OCI-LY7 (cell line): ENCODE data around the gene KCTD21.

ENCODE experiments used
- EZH2phosphoT487 ChIP-seq: fragments of 200-600 bp; sonication (generic); IDR thresholded peaks from 2 replicates; pipeline ENCODE4 v1.6.1; 2018; ENCODE audit warnings: low read depth, borderline replicate concordance, mild to moderate bottlenecking, mixed run types, antibody characterized with exemption, low read length, moderate library complexity, mixed read lengths
- TF ChIP-seq, protein P1 (sequence below): fragments of 200-600 bp; sonication (generic); conservative IDR thresholded peaks from 2 replicates; pipeline ENCODE4 v1.5.1; 2014; ENCODE audit warnings: mild to moderate bottlenecking, antibody characterized with exemption, low read length, moderate library complexity, mixed read lengths

DNA sequence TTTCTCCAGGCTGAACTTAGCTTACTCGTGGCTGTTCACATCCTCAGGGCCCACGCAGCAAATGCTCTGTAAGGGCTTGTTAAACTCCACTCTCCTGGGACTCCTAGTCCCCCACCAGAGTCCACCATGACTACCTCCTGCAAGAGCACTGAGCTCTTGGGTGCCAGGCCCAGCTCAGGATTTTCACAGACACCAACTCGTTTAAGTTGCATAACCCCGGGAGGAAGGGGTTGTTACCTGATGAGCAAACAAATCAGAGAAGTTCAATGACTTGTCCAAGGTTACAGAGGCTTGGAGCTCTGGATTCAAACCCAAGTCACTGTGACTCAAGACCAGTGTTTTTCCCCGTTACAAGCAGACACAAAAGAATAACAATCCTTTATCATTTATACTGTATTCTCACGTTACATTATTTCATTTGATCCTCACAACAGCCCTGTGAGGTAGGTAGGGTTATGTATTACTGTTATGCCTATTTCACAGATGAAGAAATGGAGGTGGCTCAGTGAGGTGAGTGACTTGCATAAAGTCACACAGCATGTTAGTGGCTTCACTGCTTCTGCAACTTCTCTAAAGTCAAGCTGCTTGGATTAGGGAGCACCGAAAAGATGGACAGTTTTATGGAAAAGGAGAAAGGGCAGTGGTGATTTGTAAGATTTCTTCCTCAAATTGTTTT is 17.4 kb downstream of the KCTD21 start:
- TF ChIP-seq, protein P1, sequence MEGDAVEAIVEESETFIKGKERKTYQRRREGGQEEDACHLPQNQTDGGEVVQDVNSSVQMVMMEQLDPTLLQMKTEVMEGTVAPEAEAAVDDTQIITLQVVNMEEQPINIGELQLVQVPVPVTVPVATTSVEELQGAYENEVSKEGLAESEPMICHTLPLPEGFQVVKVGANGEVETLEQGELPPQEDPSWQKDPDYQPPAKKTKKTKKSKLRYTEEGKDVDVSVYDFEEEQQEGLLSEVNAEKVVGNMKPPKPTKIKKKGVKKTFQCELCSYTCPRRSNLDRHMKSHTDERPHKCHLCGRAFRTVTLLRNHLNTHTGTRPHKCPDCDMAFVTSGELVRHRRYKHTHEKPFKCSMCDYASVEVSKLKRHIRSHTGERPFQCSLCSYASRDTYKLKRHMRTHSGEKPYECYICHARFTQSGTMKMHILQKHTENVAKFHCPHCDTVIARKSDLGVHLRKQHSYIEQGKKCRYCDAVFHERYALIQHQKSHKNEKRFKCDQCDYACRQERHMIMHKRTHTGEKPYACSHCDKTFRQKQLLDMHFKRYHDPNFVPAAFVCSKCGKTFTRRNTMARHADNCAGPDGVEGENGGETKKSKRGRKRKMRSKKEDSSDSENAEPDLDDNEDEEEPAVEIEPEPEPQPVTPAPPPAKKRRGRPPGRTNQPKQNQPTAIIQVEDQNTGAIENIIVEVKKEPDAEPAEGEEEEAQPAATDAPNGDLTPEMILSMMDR: no peak
- TF ChIP-seq EZH2phosphoT487: no peak
